GM12891 (cell line): ENCODE measurements around the gene SLC4A8.

Experiments
- POLR2A ChIP-seq: IDR thresholded peaks from 2 replicates; pipeline ENCODE4 v1.6.1; 2011; ENCODE audit warnings: low read depth, low read length, control low read depth
- POLR2AphosphoS5 ChIP-seq: IDR thresholded peaks from 2 replicates; pipeline ENCODE4 v1.6.1; 2011; ENCODE audit warnings: low read depth, low read length, control low read depth

DNA sequence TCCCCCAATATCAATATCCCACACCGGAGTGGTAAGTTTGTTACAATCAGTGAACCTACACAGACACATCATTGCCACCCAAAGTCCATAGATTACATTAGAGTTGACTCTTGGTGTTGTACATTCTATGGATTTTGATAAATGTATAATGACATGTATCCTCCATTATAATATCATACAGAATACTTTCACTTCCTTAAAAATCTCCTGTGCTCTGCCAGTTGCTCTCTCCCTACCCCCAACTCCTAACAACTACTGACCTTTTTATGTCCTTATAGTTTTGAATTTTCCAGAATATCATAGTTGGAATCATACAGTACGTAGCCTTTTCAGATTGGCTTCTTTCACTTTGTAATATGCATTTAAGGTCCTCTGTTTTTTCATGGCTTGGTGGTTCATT is 48.4 kb downstream of the SLC4A8 start:
- TF ChIP-seq POLR2AphosphoS5 (no peak), POLR2A (no peak)
